ENCODE measurements around the gene CLEC20A.

- TF ChIP-seq CTCF (IDR thresholded peaks at IDR 0.05 in 8 of 11, conservative IDR thresholded peaks at IDR 0.05 in 3 of 11) = peak; percentile 95 to 99 (median 98)
- TF ChIP-seq POLR2AphosphoS5 (IDR thresholded peaks at IDR 0.05) = peak; percentile 68 to 86 (median 76)
These were observed 46.0 kb upstream of the CLEC20A start for GRCh38 chr1:178542554-178543289.

Data from spleen (tissue), 7 donors.